ENCODE measurements around the gene BAX. TPM values are rescaled to one million over a fixed set of nuclear protein-coding genes. Genes with fewer than 3 reads are reported as not detected.
A peak's percentile ranks its signal among the peaks of the same experiment; 100 is the strongest.

Gene BAX
- total and polyA plus RNA-seq, 9 of the 15 experiments (the other 6 are each of a cell fraction or from before 2014, with no cell fraction given): 3.2 to 95.4 (median 44.5) TPM

- TF ChIP-seq, protein P1, sequence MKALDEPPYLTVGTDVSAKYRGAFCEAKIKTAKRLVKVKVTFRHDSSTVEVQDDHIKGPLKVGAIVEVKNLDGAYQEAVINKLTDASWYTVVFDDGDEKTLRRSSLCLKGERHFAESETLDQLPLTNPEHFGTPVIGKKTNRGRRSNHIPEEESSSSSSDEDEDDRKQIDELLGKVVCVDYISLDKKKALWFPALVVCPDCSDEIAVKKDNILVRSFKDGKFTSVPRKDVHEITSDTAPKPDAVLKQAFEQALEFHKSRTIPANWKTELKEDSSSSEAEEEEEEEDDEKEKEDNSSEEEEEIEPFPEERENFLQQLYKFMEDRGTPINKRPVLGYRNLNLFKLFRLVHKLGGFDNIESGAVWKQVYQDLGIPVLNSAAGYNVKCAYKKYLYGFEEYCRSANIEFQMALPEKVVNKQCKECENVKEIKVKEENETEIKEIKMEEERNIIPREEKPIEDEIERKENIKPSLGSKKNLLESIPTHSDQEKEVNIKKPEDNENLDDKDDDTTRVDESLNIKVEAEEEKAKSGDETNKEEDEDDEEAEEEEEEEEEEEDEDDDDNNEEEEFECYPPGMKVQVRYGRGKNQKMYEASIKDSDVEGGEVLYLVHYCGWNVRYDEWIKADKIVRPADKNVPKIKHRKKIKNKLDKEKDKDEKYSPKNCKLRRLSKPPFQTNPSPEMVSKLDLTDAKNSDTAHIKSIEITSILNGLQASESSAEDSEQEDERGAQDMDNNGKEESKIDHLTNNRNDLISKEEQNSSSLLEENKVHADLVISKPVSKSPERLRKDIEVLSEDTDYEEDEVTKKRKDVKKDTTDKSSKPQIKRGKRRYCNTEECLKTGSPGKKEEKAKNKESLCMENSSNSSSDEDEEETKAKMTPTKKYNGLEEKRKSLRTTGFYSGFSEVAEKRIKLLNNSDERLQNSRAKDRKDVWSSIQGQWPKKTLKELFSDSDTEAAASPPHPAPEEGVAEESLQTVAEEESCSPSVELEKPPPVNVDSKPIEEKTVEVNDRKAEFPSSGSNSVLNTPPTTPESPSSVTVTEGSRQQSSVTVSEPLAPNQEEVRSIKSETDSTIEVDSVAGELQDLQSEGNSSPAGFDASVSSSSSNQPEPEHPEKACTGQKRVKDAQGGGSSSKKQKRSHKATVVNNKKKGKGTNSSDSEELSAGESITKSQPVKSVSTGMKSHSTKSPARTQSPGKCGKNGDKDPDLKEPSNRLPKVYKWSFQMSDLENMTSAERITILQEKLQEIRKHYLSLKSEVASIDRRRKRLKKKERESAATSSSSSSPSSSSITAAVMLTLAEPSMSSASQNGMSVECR (CRISPR knock-in tag; IDR thresholded peaks at IDR 0.05): peak; percentile 88
- TF ChIP-seq ZZZ3 (IDR thresholded peaks at IDR 0.05): no peak
- no peak for TF ChIP-seq ZNF695 (CRISPR knock-in tag; IDR thresholded peaks at IDR 0.05)
- TF ChIP-seq ZNF165 (CRISPR knock-in tag; IDR thresholded peaks at IDR 0.05; ENCODE audit: borderline replicate concordance): peak; percentile 5; the same call in 1 of the 2 replicates
- TF ChIP-seq, protein P2, sequence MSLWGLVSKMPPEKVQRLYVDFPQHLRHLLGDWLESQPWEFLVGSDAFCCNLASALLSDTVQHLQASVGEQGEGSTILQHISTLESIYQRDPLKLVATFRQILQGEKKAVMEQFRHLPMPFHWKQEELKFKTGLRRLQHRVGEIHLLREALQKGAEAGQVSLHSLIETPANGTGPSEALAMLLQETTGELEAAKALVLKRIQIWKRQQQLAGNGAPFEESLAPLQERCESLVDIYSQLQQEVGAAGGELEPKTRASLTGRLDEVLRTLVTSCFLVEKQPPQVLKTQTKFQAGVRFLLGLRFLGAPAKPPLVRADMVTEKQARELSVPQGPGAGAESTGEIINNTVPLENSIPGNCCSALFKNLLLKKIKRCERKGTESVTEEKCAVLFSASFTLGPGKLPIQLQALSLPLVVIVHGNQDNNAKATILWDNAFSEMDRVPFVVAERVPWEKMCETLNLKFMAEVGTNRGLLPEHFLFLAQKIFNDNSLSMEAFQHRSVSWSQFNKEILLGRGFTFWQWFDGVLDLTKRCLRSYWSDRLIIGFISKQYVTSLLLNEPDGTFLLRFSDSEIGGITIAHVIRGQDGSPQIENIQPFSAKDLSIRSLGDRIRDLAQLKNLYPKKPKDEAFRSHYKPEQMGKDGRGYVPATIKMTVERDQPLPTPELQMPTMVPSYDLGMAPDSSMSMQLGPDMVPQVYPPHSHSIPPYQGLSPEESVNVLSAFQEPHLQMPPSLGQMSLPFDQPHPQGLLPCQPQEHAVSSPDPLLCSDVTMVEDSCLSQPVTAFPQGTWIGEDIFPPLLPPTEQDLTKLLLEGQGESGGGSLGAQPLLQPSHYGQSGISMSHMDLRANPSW (CRISPR knock-in tag; IDR thresholded peaks at IDR 0.05): no peak
- TF ChIP-seq, protein P3, sequence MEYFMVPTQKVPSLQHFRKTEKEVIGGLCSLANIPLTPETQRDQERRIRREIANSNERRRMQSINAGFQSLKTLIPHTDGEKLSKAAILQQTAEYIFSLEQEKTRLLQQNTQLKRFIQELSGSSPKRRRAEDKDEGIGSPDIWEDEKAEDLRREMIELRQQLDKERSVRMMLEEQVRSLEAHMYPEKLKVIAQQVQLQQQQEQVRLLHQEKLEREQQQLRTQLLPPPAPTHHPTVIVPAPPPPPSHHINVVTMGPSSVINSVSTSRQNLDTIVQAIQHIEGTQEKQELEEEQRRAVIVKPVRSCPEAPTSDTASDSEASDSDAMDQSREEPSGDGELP (CRISPR knock-in tag; IDR thresholded peaks at IDR 0.05; ENCODE audit: borderline replicate concordance): peak; percentile 77
- TF ChIP-seq CREB1 (IDR thresholded peaks at IDR 0.05): peak; percentile 27; the same call in 1 of the 2 replicates
- peak; percentile 40; the same call in 1 of the 2 replicates for TF ChIP-seq CREB1 (CRISPR knock-in tag; IDR thresholded peaks at IDR 0.05)
- TF ChIP-seq HNRNPK (IDR thresholded peaks at IDR 0.05; ENCODE audit: low read depth, low read length, poor library complexity, severe bottlenecking): no peak
- no peak for TF ChIP-seq BRCA1 (IDR thresholded peaks at IDR 0.05)
- TF ChIP-seq BRCA1 (CRISPR knock-in tag; IDR thresholded peaks at IDR 0.05): no peak
- TF ChIP-seq TEAD4 (IDR thresholded peaks at IDR 0.05; ENCODE audit: low read length): peak; percentile 52
- no peak for TF ChIP-seq TEAD4 (CRISPR knock-in tag; IDR thresholded peaks at IDR 0.05; ENCODE audit: borderline replicate concordance)
- TF ChIP-seq ATF6 (CRISPR knock-in tag; IDR thresholded peaks at IDR 0.05): no peak
- no peak for TF ChIP-seq ARHGAP35 (IDR thresholded peaks at IDR 0.05; ENCODE audit: partially characterized antibody)
- TF ChIP-seq ZNF436 (CRISPR knock-in tag; IDR thresholded peaks at IDR 0.05): no peak
Measured at GRCh38 chr19:48963371-48964204, 8.9 kb downstream of the BAX start (continued).
